Measurements from ENCODE around the gene ZNF382.
"Not testable (repeated sequence)": the region's sequence is repeated elsewhere in the genome, so short reads cannot be mapped to it uniquely, and the experiment has no call there.

The ZNF382 gene

GRCh38 chr19:36605101-36605876 is at the start of gene ZNF382:
Gene ZNF382, plus strand, starts transcription at chr19:36605313. Its CDS starts 4,602 bp downstream, at chr19:36609915.
- DNase-seq: peak; percentile 89 to 90

- no peak for DNase-seq
These were observed 40.7 kb upstream of the ZNF382 start for GRCh38 chr19:36564391-36564790.

- DNase-seq: no peak
These were observed 32.5 kb upstream of the ZNF382 start for GRCh38 chr19:36572593-36573019.

- DNase-seq: peak; percentile 89 to 90
These were observed 31.9 kb upstream of the ZNF382 start, which contains the start of gene ZNF529 for GRCh38 chr19:36573020-36573894. Gene ZNF529, minus strand, starts transcription at chr19:36573292. Its CDS starts 946 bp downstream, at chr19:36572346.

GRCh38 chr19:36573895-36574720 is 31.0 kb upstream of the ZNF382 start:
- no peak for DNase-seq

GRCh38 chr19:36574741-36575140 is 30.4 kb upstream of the ZNF382 start:
- no peak for DNase-seq

GRCh38 chr19:36577271-36577996 is 27.7 kb upstream of the ZNF382 start:
- no peak for DNase-seq

GRCh38 chr19:36579255-36579654 is 25.9 kb upstream of the ZNF382 start:
- DNase-seq: no peak

- not testable (repeated sequence) for DNase-seq
These were observed 2.4 kb upstream of the ZNF382 start for GRCh38 chr19:36602681-36603080.

- peak; percentile 91 to 92 for DNase-seq
These were observed 435 bp upstream of the ZNF382 start for GRCh38 chr19:36604656-36605100.

- DNase-seq: no peak
These were observed 865 bp downstream of the ZNF382 start for GRCh38 chr19:36605877-36606478.

- no peak for DNase-seq
These were observed 21.9 kb downstream of the ZNF382 start for GRCh38 chr19:36627057-36627456.

GRCh38 chr19:36635342-36635741 is 30.2 kb downstream of the ZNF382 start:
- no peak for DNase-seq

GRCh38 chr19:36638862-36639510 is 33.9 kb downstream of the ZNF382 start:
- DNase-seq: no peak

GRCh38 chr19:36646746-36647145 is 41.6 kb downstream of the ZNF382 start:
- no peak for DNase-seq

GRCh38 chr19:36652958-36653357 is 47.8 kb downstream of the ZNF382 start:
- no peak for DNase-seq

GRCh38 chr19:36665832-36666231 is 60.7 kb downstream of the ZNF382 start:
- no peak for DNase-seq

- no peak for DNase-seq
These were observed 63.5 kb downstream of the ZNF382 start for GRCh38 chr19:36668646-36669045.

GRCh38 chr19:36672368-36672767 is 67.3 kb downstream of the ZNF382 start:
- DNase-seq: no peak

GRCh38 chr19:36674201-36674600 is 69.1 kb downstream of the ZNF382 start:
- no peak for DNase-seq

- DNase-seq: no peak
These were observed 74.3 kb downstream of the ZNF382 start for GRCh38 chr19:36679455-36679854.
